Fibroblast of lung (primary cell): Measurements from ENCODE around the gene THAP9.
"Not testable (repeated sequence)": the region's sequence is repeated elsewhere in the genome, so short reads cannot be mapped to it uniquely, and the experiment has no call there.

Source experiments
- EZH2 ChIP-seq: IDR thresholded peaks from 2 replicates; pipeline ENCODE4 v1.5.1; 2012; ENCODE audit warnings: low read length, control low read depth, mild to moderate bottlenecking; ENCODE audit errors: missing control alignments
- TF ChIP-seq, protein P1 (sequence below), 2 donors: IDR thresholded peaks in 1 of 2; conservative IDR thresholded peaks in 1 of 2; 1 replicate in 1 of 2; 2 replicates in 1 of 2; pipeline ENCODE4 v1.5.1; 2011 to 2012; ENCODE audit warnings: low read length in 2 of 2, control low read depth in 1 of 2, inconsistent platforms in 1 of 2, low read depth in 1 of 2, mild to moderate bottlenecking in 1 of 2

- not testable (repeated sequence) for TF ChIP-seq EZH2
- TF ChIP-seq, protein P1, sequence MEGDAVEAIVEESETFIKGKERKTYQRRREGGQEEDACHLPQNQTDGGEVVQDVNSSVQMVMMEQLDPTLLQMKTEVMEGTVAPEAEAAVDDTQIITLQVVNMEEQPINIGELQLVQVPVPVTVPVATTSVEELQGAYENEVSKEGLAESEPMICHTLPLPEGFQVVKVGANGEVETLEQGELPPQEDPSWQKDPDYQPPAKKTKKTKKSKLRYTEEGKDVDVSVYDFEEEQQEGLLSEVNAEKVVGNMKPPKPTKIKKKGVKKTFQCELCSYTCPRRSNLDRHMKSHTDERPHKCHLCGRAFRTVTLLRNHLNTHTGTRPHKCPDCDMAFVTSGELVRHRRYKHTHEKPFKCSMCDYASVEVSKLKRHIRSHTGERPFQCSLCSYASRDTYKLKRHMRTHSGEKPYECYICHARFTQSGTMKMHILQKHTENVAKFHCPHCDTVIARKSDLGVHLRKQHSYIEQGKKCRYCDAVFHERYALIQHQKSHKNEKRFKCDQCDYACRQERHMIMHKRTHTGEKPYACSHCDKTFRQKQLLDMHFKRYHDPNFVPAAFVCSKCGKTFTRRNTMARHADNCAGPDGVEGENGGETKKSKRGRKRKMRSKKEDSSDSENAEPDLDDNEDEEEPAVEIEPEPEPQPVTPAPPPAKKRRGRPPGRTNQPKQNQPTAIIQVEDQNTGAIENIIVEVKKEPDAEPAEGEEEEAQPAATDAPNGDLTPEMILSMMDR (conservative IDR thresholded peaks at IDR 0.05 in 1 of 2, IDR thresholded peaks at IDR 0.05 in 1 of 2; ENCODE audit: low read depth in 1 of 2, low read length in 2 of 2): not testable (repeated sequence)
Measured at GRCh38 chr4:82860487-82860886, 40.0 kb upstream of the THAP9 start.
